Breast epithelium (tissue), 3 donors: Measurements from ENCODE around the gene TNIP1.

Experiments
- POLR2AphosphoS5 ChIP-seq, 3 donors: sonication (generic); formaldehyde crosslinking; IDR thresholded peaks; one replicate each; pipeline ENCODE4 v1.6.1; 2017; ENCODE audit warnings: antibody characterized with exemption in 3 of 3
- TF ChIP-seq, protein P1 (sequence below), 3 donors: fragments of 450-650 bp; IDR thresholded peaks; one replicate each; pipeline ENCODE4 v1.5.1; 2016 to 2017; ENCODE audit warnings: antibody characterized with exemption in 3 of 3, mild to moderate bottlenecking in 3 of 3, moderate library complexity in 3 of 3

DNA sequence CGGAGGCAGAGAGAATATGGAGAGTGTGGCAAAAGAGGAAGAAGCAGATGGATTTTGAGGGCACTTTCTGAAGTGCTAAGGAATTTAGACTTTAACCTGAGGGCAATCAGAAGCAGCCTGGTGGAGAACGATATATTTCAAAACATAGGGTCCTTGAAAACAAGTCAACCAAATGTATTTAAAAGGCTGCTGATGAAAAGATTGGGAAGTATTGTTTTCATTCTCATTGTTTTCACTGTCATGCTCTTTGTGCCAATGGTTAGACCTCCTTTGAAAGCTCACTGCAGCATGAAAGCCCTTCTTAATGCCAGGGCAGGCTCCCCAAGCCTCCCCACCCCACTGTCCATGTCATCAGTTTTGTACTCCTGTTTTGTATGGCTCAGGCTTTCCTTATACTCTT, 62.9 kb downstream of the TNIP1 start:
- no peak for TF ChIP-seq POLR2AphosphoS5 (IDR thresholded peaks at IDR 0.05)
- TF ChIP-seq, protein P1, sequence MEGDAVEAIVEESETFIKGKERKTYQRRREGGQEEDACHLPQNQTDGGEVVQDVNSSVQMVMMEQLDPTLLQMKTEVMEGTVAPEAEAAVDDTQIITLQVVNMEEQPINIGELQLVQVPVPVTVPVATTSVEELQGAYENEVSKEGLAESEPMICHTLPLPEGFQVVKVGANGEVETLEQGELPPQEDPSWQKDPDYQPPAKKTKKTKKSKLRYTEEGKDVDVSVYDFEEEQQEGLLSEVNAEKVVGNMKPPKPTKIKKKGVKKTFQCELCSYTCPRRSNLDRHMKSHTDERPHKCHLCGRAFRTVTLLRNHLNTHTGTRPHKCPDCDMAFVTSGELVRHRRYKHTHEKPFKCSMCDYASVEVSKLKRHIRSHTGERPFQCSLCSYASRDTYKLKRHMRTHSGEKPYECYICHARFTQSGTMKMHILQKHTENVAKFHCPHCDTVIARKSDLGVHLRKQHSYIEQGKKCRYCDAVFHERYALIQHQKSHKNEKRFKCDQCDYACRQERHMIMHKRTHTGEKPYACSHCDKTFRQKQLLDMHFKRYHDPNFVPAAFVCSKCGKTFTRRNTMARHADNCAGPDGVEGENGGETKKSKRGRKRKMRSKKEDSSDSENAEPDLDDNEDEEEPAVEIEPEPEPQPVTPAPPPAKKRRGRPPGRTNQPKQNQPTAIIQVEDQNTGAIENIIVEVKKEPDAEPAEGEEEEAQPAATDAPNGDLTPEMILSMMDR (IDR thresholded peaks at IDR 0.05), result no peak
